ENCODE results near the gene CAB39. TPM values are rescaled to one million over a fixed set of nuclear protein-coding genes. Genes with fewer than 3 reads are reported as not detected.

The CAB39 gene
- polyA plus RNA-seq (77.1 to 120 TPM (median 77.7 TPM) in 3 replicates), polyA minus RNA-seq (59.3 to 159 TPM (median 79.1 TPM) in 3 replicates)
- polyA plus RNA-seq (2011; ENCODE audit: low read depth), result 98.7 TPM
- polyA plus RNA-seq (2011; cell fraction: cytosol; rRNA removed), result 60.1 and 121 TPM in 2 replicates
- polyA plus RNA-seq (2011; cell fraction: nucleus; rRNA removed), result 91.8 and 105 TPM in 2 replicates
- 75.0 and 81.2 TPM in 2 replicates for polyA plus RNA-seq (2012; ENCODE audit: low replicate concordance)
- 87.7 TPM for polyA minus RNA-seq (2011; cell fraction: cytosol; rRNA and poly(A)+ RNA removed)
- polyA minus RNA-seq (2011; cell fraction: nucleus; rRNA and poly(A)+ RNA removed), result 67.4 and 142 TPM in 2 replicates

- H2AFZ ChIP-seq (ENCODE audit: control insufficient read depth, low read length), result peak within 1 kb of the TSS; percentile 94
- peak within 1 kb of the TSS; percentile 97 for H3K27ac ChIP-seq (ENCODE audit: control insufficient read depth, insufficient read depth, low read length)
- DNase-seq (ENCODE audit: low read depth, low spot score) (no peak), FAIRE-seq (no peak)
- H4K20me1 ChIP-seq (ENCODE audit: control insufficient read depth, extremely low read depth, insufficient read depth, low read length), result peaks cover 29% of the 10 kb centered on the region
- peaks cover 50% of the 10 kb centered on the region for H3K79me2 ChIP-seq (ENCODE audit: control insufficient read depth, insufficient read depth, low read length)
- peak within 1 kb of the TSS; percentile 90 to 92 (median 91) for H3K4me3 ChIP-seq (ENCODE audit: control insufficient read depth in 2 of 3, extremely low read depth in 1 of 3, insufficient read depth in 2 of 3, low read depth in 1 of 3, low read length in 3 of 3)
- H3K36me3 ChIP-seq (ENCODE audit: control insufficient read depth in 2 of 2, extremely low read depth in 1 of 2, insufficient read depth in 2 of 2, low read length in 2 of 2), result peaks cover 6 to 9% of the 10 kb centered on the region in 2 experiments
- H3K4me1 ChIP-seq (ENCODE audit: control insufficient read depth, extremely low read depth, insufficient read depth, low read length), result peaks cover 34% of the 10 kb centered on the region
- TF ChIP-seq CTCF (optimal IDR thresholded peaks at IDR 0.05 in 1 of 3, IDR thresholded peaks at IDR 0.05 in 1 of 3, conservative IDR thresholded peaks at IDR 0.05 in 1 of 3; ENCODE audit: extremely low read depth in 1 of 3, insufficient read depth in 2 of 3, low read length in 3 of 3) (peak; percentile 49 to 85 (median 62)), EZH2 (IDR thresholded peaks at IDR 0.05; ENCODE audit: low read length) (no peak)
- H3K9me1 ChIP-seq (ENCODE audit: control insufficient read depth, extremely low read depth, insufficient read depth, low read length), result no peaks in the 10 kb centered on the region
- H3K4me2 ChIP-seq (ENCODE audit: control insufficient read depth, extremely low read depth, insufficient read depth, low read depth, low read length), result peak within 1 kb of the TSS; percentile 98
- H3K27me3 ChIP-seq (ENCODE audit: control insufficient read depth, extremely low read depth, insufficient read depth, low read length), result no peaks in the 10 kb centered on the region
- dilution Hi-C loops (cut with MboI; ENCODE audit: extremely low pct_ligation_motif_present, low sequenced_read_pairs), result no loop called here
- peak within 1 kb of the TSS; percentile 96 for H3K9ac ChIP-seq (ENCODE audit: control insufficient read depth, extremely low read depth, insufficient read depth, low read length)
- H3K9me3 ChIP-seq (ENCODE audit: control insufficient read depth, low read depth, low read length), result no peaks in the 10 kb centered on the region
These were observed at the start of gene CAB39 for GRCh38 chr2:230712443-230713330. Gene CAB39, plus strand, starts transcription at chr2:230712842. Its CDS starts 47,160 bp downstream, at chr2:230760002.

GRCh38 chr2:230664128-230664527 lies 48.5 kb upstream of the CAB39 start:
- peaks cover 24% of the 10 kb centered on the region for H3K4me1 ChIP-seq (ENCODE audit: control insufficient read depth, extremely low read depth, insufficient read depth, low read length)
- dilution Hi-C loops (cut with MboI; ENCODE audit: extremely low pct_ligation_motif_present, low sequenced_read_pairs), result no loop called here
- DNase-seq (ENCODE audit: low read depth, low spot score), result no peak

More at GRCh38 chr2:230664128-230664527, 48.5 kb upstream of the CAB39 start:
- FAIRE-seq, result no peak
- H3K27ac ChIP-seq (ENCODE audit: control insufficient read depth, insufficient read depth, low read length), result no peak overlapping the region
- H4K20me1 ChIP-seq (ENCODE audit: control insufficient read depth, extremely low read depth, insufficient read depth, low read length), result no peaks in the 10 kb centered on the region
- H3K4me3 ChIP-seq (ENCODE audit: control insufficient read depth in 2 of 3, extremely low read depth in 1 of 3, insufficient read depth in 2 of 3, low read depth in 1 of 3, low read length in 3 of 3), result no peak overlapping the region
- H2AFZ ChIP-seq (ENCODE audit: control insufficient read depth, low read length), result no peak overlapping the region
- H3K79me2 ChIP-seq (ENCODE audit: control insufficient read depth, insufficient read depth, low read length), result no peaks in the 10 kb centered on the region
- no peaks in the 10 kb centered on the region for H3K9me1 ChIP-seq (ENCODE audit: control insufficient read depth, extremely low read depth, insufficient read depth, low read length)
- H3K36me3 ChIP-seq (ENCODE audit: control insufficient read depth in 2 of 2, extremely low read depth in 1 of 2, insufficient read depth in 2 of 2, low read length in 2 of 2), result no peaks in the 10 kb centered on the region
- no peak overlapping the region for H3K4me2 ChIP-seq (ENCODE audit: control insufficient read depth, extremely low read depth, insufficient read depth, low read depth, low read length)
- H3K9me3 ChIP-seq (ENCODE audit: control insufficient read depth, low read depth, low read length), result no peaks in the 10 kb centered on the region
- no peak for TF ChIP-seq CTCF (optimal IDR thresholded peaks at IDR 0.05 in 1 of 3, IDR thresholded peaks at IDR 0.05 in 1 of 3, conservative IDR thresholded peaks at IDR 0.05 in 1 of 3; ENCODE audit: extremely low read depth in 1 of 3, insufficient read depth in 2 of 3, low read length in 3 of 3)
- no peak for TF ChIP-seq EZH2 (IDR thresholded peaks at IDR 0.05; ENCODE audit: low read length)
- H3K27me3 ChIP-seq (ENCODE audit: control insufficient read depth, extremely low read depth, insufficient read depth, low read length), result no peaks in the 10 kb centered on the region
- H3K9ac ChIP-seq (ENCODE audit: control insufficient read depth, extremely low read depth, insufficient read depth, low read length), result no peak overlapping the region

All from keratinocyte (primary cell).